Right lobe of liver (tissue), 4 donors: Measurements from ENCODE around the gene IRF2.

Experiments used
- POLR2A ChIP-seq: fragments of 450-650 bp; IDR thresholded peaks from one replicate; pipeline ENCODE4 v1.6.1; 2017; ENCODE audit warnings: antibody characterized with exemption, mild to moderate bottlenecking
- TF ChIP-seq, protein P1 (sequence below), 4 donors: fragments of 200-600 bp in 3 of 4; fragments of 450-650 bp in 1 of 4; IDR thresholded peaks; one replicate each; pipeline versions ENCODE4 v1.5.1 to v1.8.0; 2016 to 2022; ENCODE audit warnings: antibody characterized with exemption in 4 of 4, mild to moderate bottlenecking in 2 of 4
- donor health status: DM: no; HTN: no; CAD: no.
- donor health status: DM: no; HTN: no; CAD: no.
- donor health status: DM: no; HTN: yes; CAD: no.

DNA sequence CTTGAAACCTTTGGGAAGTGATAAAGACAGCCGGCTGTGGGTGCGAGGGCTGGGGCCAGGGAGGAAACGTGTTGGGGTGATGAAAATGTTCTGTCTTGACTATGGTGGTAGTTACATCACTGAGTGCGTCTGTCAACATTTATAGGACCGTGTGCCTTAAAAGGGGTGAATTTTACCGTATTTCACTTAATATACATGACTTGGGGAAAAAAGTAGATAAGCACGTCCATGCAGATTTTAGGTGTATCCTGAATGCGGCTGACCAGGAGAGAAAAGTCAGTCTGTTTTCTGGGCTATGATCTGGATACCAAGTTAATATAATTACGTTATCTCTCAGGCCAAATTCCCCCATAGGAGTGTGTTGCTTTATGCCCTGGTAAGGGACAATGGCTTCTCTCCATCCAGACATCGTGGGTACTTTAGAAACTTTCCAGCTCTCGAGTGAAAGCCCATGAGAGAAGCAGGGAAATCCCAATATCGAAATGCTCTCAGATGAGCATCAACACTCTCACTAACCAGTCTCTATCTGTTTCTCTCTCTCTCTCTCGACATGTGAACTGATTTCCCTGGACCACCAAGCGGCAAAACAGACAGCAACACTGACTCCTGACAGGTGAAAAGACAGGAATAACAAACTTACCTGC is 71.5 kb downstream of the IRF2 start:
- no peak for TF ChIP-seq POLR2A
- TF ChIP-seq, protein P1, sequence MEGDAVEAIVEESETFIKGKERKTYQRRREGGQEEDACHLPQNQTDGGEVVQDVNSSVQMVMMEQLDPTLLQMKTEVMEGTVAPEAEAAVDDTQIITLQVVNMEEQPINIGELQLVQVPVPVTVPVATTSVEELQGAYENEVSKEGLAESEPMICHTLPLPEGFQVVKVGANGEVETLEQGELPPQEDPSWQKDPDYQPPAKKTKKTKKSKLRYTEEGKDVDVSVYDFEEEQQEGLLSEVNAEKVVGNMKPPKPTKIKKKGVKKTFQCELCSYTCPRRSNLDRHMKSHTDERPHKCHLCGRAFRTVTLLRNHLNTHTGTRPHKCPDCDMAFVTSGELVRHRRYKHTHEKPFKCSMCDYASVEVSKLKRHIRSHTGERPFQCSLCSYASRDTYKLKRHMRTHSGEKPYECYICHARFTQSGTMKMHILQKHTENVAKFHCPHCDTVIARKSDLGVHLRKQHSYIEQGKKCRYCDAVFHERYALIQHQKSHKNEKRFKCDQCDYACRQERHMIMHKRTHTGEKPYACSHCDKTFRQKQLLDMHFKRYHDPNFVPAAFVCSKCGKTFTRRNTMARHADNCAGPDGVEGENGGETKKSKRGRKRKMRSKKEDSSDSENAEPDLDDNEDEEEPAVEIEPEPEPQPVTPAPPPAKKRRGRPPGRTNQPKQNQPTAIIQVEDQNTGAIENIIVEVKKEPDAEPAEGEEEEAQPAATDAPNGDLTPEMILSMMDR (IDR thresholded peaks at IDR 0.05), result no peak
